Breast epithelium (tissue), 3 donors: ENCODE measurements around the gene SLC44A2.

Experiments
- CTCF ChIP-seq, 3 donors: fragments of 450-650 bp; IDR thresholded peaks; one replicate each; pipeline ENCODE4 v1.5.1; 2016 to 2017; ENCODE audit warnings: antibody characterized with exemption in 3 of 3, mild to moderate bottlenecking in 3 of 3, moderate library complexity in 3 of 3
- POLR2A ChIP-seq: fragments of 450-650 bp; IDR thresholded peaks from one replicate; pipeline ENCODE4 v1.6.1; 2016; ENCODE audit warnings: antibody characterized with exemption, mild to moderate bottlenecking, moderate library complexity
- POLR2AphosphoS5 ChIP-seq, 3 donors: sonication (generic); formaldehyde crosslinking; IDR thresholded peaks; one replicate each; pipeline ENCODE4 v1.6.1; 2017; ENCODE audit warnings: antibody characterized with exemption in 3 of 3

GRCh38 chr19:10690341-10690781, 65.0 kb downstream of the SLC44A2 start:
- TF ChIP-seq POLR2AphosphoS5 (IDR thresholded peaks at IDR 0.05) (peak in 1 of 3 donors; percentile 29), CTCF (IDR thresholded peaks at IDR 0.05) (no peak), POLR2A (no peak)
